IPS-18a (cell line): ENCODE data around the gene TTC22.

Experiments used
- H3K27ac ChIP-seq: one replicate; pipeline ENCODE4 v1.5.1; 2013; ENCODE audit warnings: low read length
- H3K27me3 ChIP-seq: one replicate; pipeline ENCODE4 v1.6.1; 2013; ENCODE audit warnings: mild to moderate bottlenecking, low read length; ENCODE audit not compliant: control insufficient read depth, insufficient read depth
- H3K36me3 ChIP-seq: one replicate; pipeline ENCODE4 v1.6.1; 2013; ENCODE audit warnings: low read depth, low read length; ENCODE audit not compliant: control insufficient read depth
- H3K4me1 ChIP-seq: one replicate; pipeline ENCODE4 v1.6.1; 2013; ENCODE audit warnings: low read depth, low read length; ENCODE audit not compliant: control insufficient read depth
- H3K4me3 ChIP-seq: one replicate; pipeline ENCODE4 v1.5.1; 2013; ENCODE audit warnings: low read length
- H3K9ac ChIP-seq: one replicate; pipeline ENCODE4 v1.6.1; 2013; ENCODE audit warnings: mild to moderate bottlenecking, low read length, moderate library complexity
- H3K9me3 ChIP-seq: one replicate; pipeline ENCODE4 v1.6.1; 2013; ENCODE audit warnings: low read depth, low read length; ENCODE audit not compliant: control insufficient read depth

TTC22 gene

GRCh38 chr1:54800899-54801759 is at the start of gene TTC22:
TSS of gene TTC22 (minus strand) at chr1:54801323. CDS start at chr1:54801163, 160 bp downstream.
- no peak within 1 kb of the TSS for H3K9ac ChIP-seq
- no peak within 1 kb of the TSS for H3K4me3 ChIP-seq
- H3K9me3 ChIP-seq: no peaks in the 10 kb centered on the region
- H3K36me3 ChIP-seq: no peaks in the 10 kb centered on the region
- no peak within 1 kb of the TSS for H3K27ac ChIP-seq
- H3K27me3 ChIP-seq: no peaks in the 10 kb centered on the region
- no peaks in the 10 kb centered on the region for H3K4me1 ChIP-seq

- peaks cover 81% of the 10 kb centered on the region for H3K36me3 ChIP-seq
- H3K9ac ChIP-seq: no peak overlapping the region
- no peaks in the 10 kb centered on the region for H3K4me1 ChIP-seq
- no peak overlapping the region for H3K4me3 ChIP-seq
- H3K27me3 ChIP-seq: no peaks in the 10 kb centered on the region
- no peak overlapping the region for H3K27ac ChIP-seq
- no peaks in the 10 kb centered on the region for H3K9me3 ChIP-seq
These were observed 49.6 kb upstream of the TTC22 start for GRCh38 chr1:54850737-54851136.

DNA sequence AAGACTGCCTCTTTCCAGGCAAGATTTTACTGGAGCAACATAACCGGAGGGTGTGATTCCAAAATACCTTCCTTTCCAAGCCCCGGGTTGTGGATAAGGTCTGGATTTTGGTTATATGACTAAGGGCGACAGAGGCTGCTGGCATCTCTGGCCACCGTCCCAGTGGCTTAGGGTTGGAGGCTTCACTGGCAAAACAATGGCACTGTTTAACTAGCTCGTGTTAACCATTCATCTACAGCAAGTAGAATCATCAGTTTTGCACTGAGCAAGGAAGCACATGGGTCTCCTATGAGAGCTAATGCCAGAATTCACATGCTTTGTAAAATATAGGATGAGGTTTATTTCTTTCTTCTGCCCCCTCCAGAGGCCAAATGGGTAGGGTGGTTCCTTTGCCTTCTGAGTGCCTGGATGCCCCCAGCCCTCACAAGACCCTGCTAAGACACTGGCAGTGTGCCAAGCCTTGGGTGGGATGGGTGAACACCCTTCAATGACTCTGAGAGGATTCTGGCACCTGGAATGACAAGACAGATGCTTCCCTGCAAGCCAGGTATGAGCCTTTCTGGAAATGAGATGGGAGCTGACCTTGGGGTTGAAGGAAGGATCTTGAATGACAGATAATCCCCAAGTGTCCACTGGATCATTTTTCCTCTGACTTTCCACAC is 49.1 kb upstream of the TTC22 start:
- Histone ChIP-seq H3K36me3 (peaks cover 76% of the 10 kb centered on the region), H3K9me3 (no peaks in the 10 kb centered on the region)

DNA sequence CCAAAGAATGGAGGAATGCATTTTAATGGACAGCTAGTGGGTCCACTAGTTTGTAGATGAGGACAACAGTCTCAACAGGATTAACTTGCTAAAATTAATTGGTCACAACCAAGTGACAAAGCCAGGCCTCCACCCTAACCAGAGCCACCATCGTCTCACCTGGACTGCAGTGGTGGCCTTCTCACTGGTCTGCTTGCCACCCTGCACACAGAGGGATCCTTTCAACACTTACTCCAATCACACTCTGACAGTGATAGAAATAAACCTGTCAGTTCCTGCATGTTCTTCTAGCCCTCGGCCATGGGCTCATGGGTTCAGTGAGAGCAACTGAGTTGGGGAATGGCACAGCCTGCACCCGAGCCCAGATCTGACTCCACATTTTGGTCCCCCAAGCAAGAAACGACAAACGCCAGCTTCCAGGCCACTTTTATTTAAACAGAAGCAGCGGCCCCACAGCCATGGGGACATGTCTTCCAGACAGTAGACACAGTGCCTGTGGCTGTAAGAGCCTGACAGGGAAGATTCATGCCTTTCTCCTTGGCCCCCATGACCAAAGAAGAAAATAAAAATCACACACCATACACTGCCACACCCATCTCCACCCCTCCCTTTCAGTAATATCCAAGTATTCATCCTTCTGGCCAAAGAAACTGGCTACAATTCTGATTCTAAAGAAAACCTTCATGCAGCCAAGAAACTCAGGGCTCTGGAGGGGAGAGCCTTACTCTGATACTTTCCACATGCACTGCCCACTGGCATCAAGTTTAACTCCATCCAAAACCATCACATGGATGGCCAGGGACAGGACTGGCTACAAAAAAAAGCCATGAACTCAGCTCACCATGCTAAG is 48.3 kb upstream of the TTC22 start:
- no peaks in the 10 kb centered on the region for H3K9me3 ChIP-seq
- no peaks in the 10 kb centered on the region for H3K27me3 ChIP-seq
- H3K4me1 ChIP-seq: no peaks in the 10 kb centered on the region
- no peak overlapping the region for H3K9ac ChIP-seq
- peaks cover 71% of the 10 kb centered on the region for H3K36me3 ChIP-seq
- no peak overlapping the region for H3K27ac ChIP-seq
- no peak overlapping the region for H3K4me3 ChIP-seq

More for the DNA sequence above, 49.1 kb upstream of the TTC22 start:
- Histone ChIP-seq H3K4me3 (no peak overlapping the region), H3K27me3 (no peaks in the 10 kb centered on the region), H3K27ac (no peak overlapping the region), H3K9ac (no peak overlapping the region), H3K4me1 (no peaks in the 10 kb centered on the region)

DNA sequence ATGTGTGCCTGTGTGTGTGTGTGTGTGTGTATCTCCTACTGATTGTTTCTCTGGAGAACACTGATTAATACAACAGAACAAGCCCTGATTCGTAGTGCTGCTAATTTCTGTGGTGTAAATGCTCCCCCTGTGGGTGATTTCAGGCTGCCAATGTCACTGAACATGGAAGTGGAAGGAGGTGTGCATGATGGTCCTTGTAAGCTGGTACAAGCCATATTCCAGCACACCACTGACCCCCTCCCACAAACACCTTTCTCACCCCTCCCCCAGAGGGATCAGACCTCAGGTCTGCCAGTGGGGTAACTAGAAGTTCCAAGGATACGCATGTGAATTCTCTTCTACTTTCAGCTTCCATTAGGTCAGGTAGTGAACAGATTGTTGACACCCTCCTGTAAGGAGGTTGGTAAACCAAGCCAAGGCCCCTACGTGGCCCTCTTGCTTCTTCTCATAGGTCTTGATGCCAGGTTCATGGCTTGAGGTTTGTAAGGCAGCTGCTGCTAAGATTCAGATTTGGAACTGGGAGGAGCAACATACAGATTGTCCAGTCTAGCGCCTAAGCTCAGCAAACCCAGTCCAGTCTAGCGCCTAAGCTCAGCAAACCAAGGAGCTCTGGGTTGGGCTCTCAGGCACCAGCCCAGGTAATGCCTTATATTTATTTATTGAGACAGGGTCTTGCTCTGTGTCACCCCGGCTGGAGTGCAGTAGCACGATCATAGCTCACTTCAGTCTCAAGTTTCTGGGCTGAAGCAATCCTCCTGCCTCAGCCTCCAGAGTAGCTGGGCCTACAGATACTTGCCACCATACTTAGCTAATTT is 47.2 kb upstream of the TTC22 start:
- H3K36me3 ChIP-seq: peaks cover 60% of the 10 kb centered on the region

GRCh38 chr1:54846716-54847284 is 45.7 kb upstream of the TTC22 start:
- Histone ChIP-seq H3K27ac (no peak overlapping the region), H3K36me3 (peaks cover 44% of the 10 kb centered on the region)

More for the DNA sequence above, 47.2 kb upstream of the TTC22 start:
- Histone ChIP-seq H3K27ac (no peak overlapping the region), H3K9ac (no peak overlapping the region), H3K9me3 (no peaks in the 10 kb centered on the region), H3K4me1 (no peaks in the 10 kb centered on the region), H3K4me3 (no peak overlapping the region), H3K27me3 (no peaks in the 10 kb centered on the region)

GRCh38 chr1:54846301-54846700 is 45.2 kb upstream of the TTC22 start:
- Histone ChIP-seq H3K9me3 (no peaks in the 10 kb centered on the region), H3K4me3 (no peak overlapping the region), H3K27me3 (no peaks in the 10 kb centered on the region), H3K27ac (no peak overlapping the region), H3K9ac (no peak overlapping the region), H3K36me3 (peaks cover 39% of the 10 kb centered on the region), H3K4me1 (no peaks in the 10 kb centered on the region)

More at GRCh38 chr1:54846716-54847284, 45.7 kb upstream of the TTC22 start:
- Histone ChIP-seq H3K4me1 (no peaks in the 10 kb centered on the region), H3K4me3 (no peak overlapping the region), H3K9me3 (no peaks in the 10 kb centered on the region), H3K27me3 (no peaks in the 10 kb centered on the region), H3K9ac (no peak overlapping the region)

DNA sequence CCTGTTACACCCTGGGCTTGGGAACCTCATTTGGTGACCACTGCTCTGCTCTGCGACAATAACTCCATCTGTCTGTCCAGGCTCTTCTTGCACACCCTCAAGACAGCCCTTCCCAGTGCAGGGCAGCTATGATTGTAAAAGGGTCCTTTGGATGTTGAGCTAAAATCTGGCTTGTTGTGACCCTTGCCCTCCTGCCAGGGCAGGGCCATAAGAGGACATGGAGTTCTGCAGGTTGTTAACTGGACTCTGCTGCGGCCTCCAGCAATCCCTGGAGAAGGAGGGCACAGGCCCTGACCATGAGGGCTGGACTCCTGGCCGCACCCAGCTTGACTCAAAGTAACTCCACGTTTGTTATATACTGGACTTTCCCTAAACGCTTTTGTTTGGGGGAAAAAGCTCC is 44.6 kb upstream of the TTC22 start:
- Histone ChIP-seq H3K36me3 (peaks cover 34% of the 10 kb centered on the region), H3K4me3 (no peak overlapping the region), H3K27ac (no peak overlapping the region), H3K27me3 (no peaks in the 10 kb centered on the region), H3K4me1 (no peaks in the 10 kb centered on the region), H3K9me3 (no peaks in the 10 kb centered on the region), H3K9ac (no peak overlapping the region)

DNA sequence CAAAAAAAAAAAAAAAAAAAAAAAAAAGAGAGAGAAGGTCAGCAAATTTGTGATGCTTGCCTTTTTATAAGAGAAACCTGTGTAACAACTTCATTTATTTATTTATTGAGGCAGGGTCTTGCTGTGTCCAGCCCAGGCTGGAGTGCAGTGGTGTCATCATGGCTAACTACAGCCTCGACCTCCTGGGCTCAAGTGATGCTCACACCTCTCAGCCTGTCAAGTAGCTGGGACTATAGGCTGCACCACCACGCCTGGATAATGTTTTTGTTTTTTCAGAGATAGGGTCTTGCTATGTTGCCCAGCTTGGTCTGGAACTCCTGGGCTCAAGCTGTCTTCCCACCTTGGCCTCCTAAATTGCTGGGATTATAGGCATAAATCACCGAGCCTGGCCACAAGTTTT is 43.4 kb upstream of the TTC22 start:
- H3K27me3 ChIP-seq: no peaks in the 10 kb centered on the region
- peaks cover 22% of the 10 kb centered on the region for H3K36me3 ChIP-seq
- H3K9me3 ChIP-seq: no peaks in the 10 kb centered on the region
- H3K27ac ChIP-seq: no peak overlapping the region
- H3K4me1 ChIP-seq: no peaks in the 10 kb centered on the region
- H3K9ac ChIP-seq: no peak overlapping the region
- H3K4me3 ChIP-seq: no peak overlapping the region

GRCh38 chr1:54843449-54843848 is 42.3 kb upstream of the TTC22 start:
- Histone ChIP-seq H3K4me3 (no peak overlapping the region), H3K9ac (no peak overlapping the region), H3K27ac (no peak overlapping the region), H3K27me3 (no peaks in the 10 kb centered on the region), H3K4me1 (no peaks in the 10 kb centered on the region), H3K36me3 (peaks cover 11% of the 10 kb centered on the region), H3K9me3 (no peaks in the 10 kb centered on the region)
